DOHH2 (cell line): Measurements from ENCODE around the gene ROBO1.

Experiments
- H3F3A ChIP-seq: fragments of 200-600 bp; sonication (generic), shearing (Covaris generic); 2 replicates; pipeline ENCODE4 v1.6.0; 2016; ENCODE audit warnings: antibody characterized with exemption, mild to moderate bottlenecking; ENCODE audit not compliant: control insufficient read depth, insufficient read depth
- H3K27ac ChIP-seq: fragments of 200-600 bp; sonication (generic); 2 replicates; pipeline ENCODE4 v1.5.1; 2014; ENCODE audit warnings: low read depth, mild to moderate bottlenecking, low read length, moderate library complexity
- H3K27me3 ChIP-seq: fragments of 200-600 bp; sonication (generic); 2 replicates; pipeline ENCODE4 v1.6.1; 2014; ENCODE audit warnings: mild to moderate bottlenecking, low read length, mixed read lengths; ENCODE audit not compliant: control insufficient read depth
- H3K36me3 ChIP-seq: fragments of 200-600 bp; sonication (generic); 2 replicates; pipeline ENCODE4 v1.6.1; 2014; ENCODE audit warnings: mild to moderate bottlenecking, low read length, moderate library complexity, mixed read lengths; ENCODE audit not compliant: control insufficient read depth
- H3K4me1 ChIP-seq: fragments of 200-600 bp; sonication (generic); 2 replicates; pipeline ENCODE4 v1.6.1; 2014; ENCODE audit warnings: mild to moderate bottlenecking, low read length, mixed read lengths; ENCODE audit not compliant: control insufficient read depth
- H3K4me2 ChIP-seq: fragments of 200-600 bp; sonication (generic); 2 replicates; pipeline ENCODE4 v1.6.0; 2014; ENCODE audit warnings: mild to moderate bottlenecking, low read length, moderate library complexity
- H3K4me3 ChIP-seq: fragments of 200-600 bp; sonication (generic); 2 replicates; pipeline ENCODE4 v1.5.1; 2014; ENCODE audit warnings: mild to moderate bottlenecking, low read length, mixed read lengths
- H3K79me2 ChIP-seq: fragments of 200-600 bp; sonication (generic); 2 replicates; pipeline ENCODE4 v1.6.1; 2014; ENCODE audit warnings: mild to moderate bottlenecking, low read length, mixed read lengths; ENCODE audit not compliant: control insufficient read depth
- H3K9me2 ChIP-seq: fragments of 200-600 bp; sonication (generic); replicated peaks from 2 replicates; pipeline ENCODE4 v1.6.1; 2014; ENCODE audit warnings: mild to moderate bottlenecking, low read length, mixed read lengths; ENCODE audit not compliant: control insufficient read depth
- H3K9me3 ChIP-seq: fragments of 200-600 bp; sonication (generic); 2 replicates; pipeline ENCODE4 v1.6.1; 2014; ENCODE audit warnings: antibody characterized with exemption, low read length, mixed read lengths; ENCODE audit not compliant: control insufficient read depth, insufficient read depth
- H4K20me1 ChIP-seq: fragments of 200-600 bp; sonication (generic); 2 replicates; pipeline ENCODE4 v1.6.0; 2014; ENCODE audit warnings: low read depth, mild to moderate bottlenecking, antibody characterized with exemption, low read length, moderate library complexity; ENCODE audit not compliant: control insufficient read depth, insufficient read depth
- CTCF ChIP-seq: fragments of 200-600 bp; sonication (generic); IDR thresholded peaks from one replicate; pipeline ENCODE4 v1.5.1; 2014; ENCODE audit warnings: antibody characterized with exemption, mild to moderate bottlenecking, low read depth, low read length; ENCODE audit not compliant: poor library complexity, severe bottlenecking
- EZH2phosphoT487 ChIP-seq: fragments of 200-600 bp; sonication (generic); IDR thresholded peaks from 2 replicates; pipeline ENCODE4 v1.6.1; 2017; ENCODE audit warnings: borderline replicate concordance, mild to moderate bottlenecking, antibody characterized with exemption, low read length, moderate library complexity, mixed read lengths

Gene ROBO1

GRCh38 chr3:79414035-79414434 lies 353.8 kb downstream of the ROBO1 start:
- H3K27me3 ChIP-seq = no peaks in the 10 kb centered on the region
- no peak overlapping the region for H3K27ac ChIP-seq
- no peaks in the 10 kb centered on the region for H3K4me1 ChIP-seq
- no peak overlapping the region for H3K4me3 ChIP-seq
- no peaks in the 10 kb centered on the region for H3K79me2 ChIP-seq
- H3K9me3 ChIP-seq = no peaks in the 10 kb centered on the region
- TF ChIP-seq CTCF (no peak), EZH2phosphoT487 (no peak)
- H3K9me2 ChIP-seq = no peaks in the 10 kb centered on the region
- no peak overlapping the region for H3K4me2 ChIP-seq
- no peaks in the 10 kb centered on the region for H4K20me1 ChIP-seq
- H3F3A ChIP-seq = no peaks in the 10 kb centered on the region
- no peaks in the 10 kb centered on the region for H3K36me3 ChIP-seq

- Histone ChIP-seq H3K36me3 (no peaks in the 10 kb centered on the region), H3K79me2 (no peaks in the 10 kb centered on the region), H3K4me1 (no peaks in the 10 kb centered on the region), H3K27me3 (no peaks in the 10 kb centered on the region), H3K9me3 (no peaks in the 10 kb centered on the region), H3F3A (no peaks in the 10 kb centered on the region), H3K4me3 (no peak overlapping the region), H3K9me2 (no peaks in the 10 kb centered on the region), H3K4me2 (no peak overlapping the region), H4K20me1 (no peaks in the 10 kb centered on the region), H3K27ac (no peak overlapping the region)
- TF ChIP-seq CTCF (no peak), EZH2phosphoT487 (no peak)
These were observed 355.3 kb downstream of the ROBO1 start for GRCh38 chr3:79412537-79412936.

GRCh38 chr3:79410617-79411016 lies 357.2 kb downstream of the ROBO1 start:
- H3K4me2 ChIP-seq = no peak overlapping the region
- no peaks in the 10 kb centered on the region for H3K27me3 ChIP-seq
- H4K20me1 ChIP-seq = no peaks in the 10 kb centered on the region
- no peak for TF ChIP-seq EZH2phosphoT487
- TF ChIP-seq CTCF = no peak
- H3K36me3 ChIP-seq = no peaks in the 10 kb centered on the region
- H3K79me2 ChIP-seq = no peaks in the 10 kb centered on the region
- H3K9me2 ChIP-seq = no peaks in the 10 kb centered on the region
- no peak overlapping the region for H3K27ac ChIP-seq
- H3F3A ChIP-seq = no peaks in the 10 kb centered on the region
- no peaks in the 10 kb centered on the region for H3K4me1 ChIP-seq
- H3K9me3 ChIP-seq = no peaks in the 10 kb centered on the region
- H3K4me3 ChIP-seq = no peak overlapping the region

- H3K27me3 ChIP-seq = no peaks in the 10 kb centered on the region
- no peak overlapping the region for H3K4me2 ChIP-seq
- no peak overlapping the region for H3K4me3 ChIP-seq
- no peaks in the 10 kb centered on the region for H3K4me1 ChIP-seq
- TF ChIP-seq EZH2phosphoT487 (no peak), CTCF (no peak)
- H4K20me1 ChIP-seq = no peaks in the 10 kb centered on the region
- H3K36me3 ChIP-seq = no peaks in the 10 kb centered on the region
- H3K9me2 ChIP-seq = no peaks in the 10 kb centered on the region
- no peak overlapping the region for H3K27ac ChIP-seq
- no peaks in the 10 kb centered on the region for H3F3A ChIP-seq
- no peaks in the 10 kb centered on the region for H3K9me3 ChIP-seq
- no peaks in the 10 kb centered on the region for H3K79me2 ChIP-seq
These were observed 357.7 kb downstream of the ROBO1 start for GRCh38 chr3:79410136-79410535.
